Keratinocyte (primary cell): ENCODE results near the gene SPG11.

Experiments
- CTCF ChIP-seq, 3 experiments: IDR thresholded peaks in 1 of 3; conservative IDR thresholded peaks in 1 of 3; optimal IDR thresholded peaks in 1 of 3; 2 replicates in 2 of 3; 3 replicates in 1 of 3; pipeline versions ENCODE3 to v1.5.1; 2011; ENCODE audit warnings: low read length in 3 of 3, mild to moderate bottlenecking in 3 of 3, moderate library complexity in 2 of 3, control low read depth in 1 of 3, inconsistent platforms in 1 of 3; ENCODE audit not compliant: insufficient read depth in 2 of 3; ENCODE audit errors: extremely low read depth in 1 of 3
- EZH2 ChIP-seq: IDR thresholded peaks from one replicate; pipeline ENCODE4 v1.6.1; 2012; ENCODE audit warnings: inconsistent platforms, mild to moderate bottlenecking, low read length, moderate library complexity

GRCh38 chr15:44588541-44588940 is 74.9 kb downstream of the SPG11 start:
- TF ChIP-seq EZH2 (no peak), CTCF (optimal IDR thresholded peaks at IDR 0.05 in 1 of 3, IDR thresholded peaks at IDR 0.05 in 1 of 3, conservative IDR thresholded peaks at IDR 0.05 in 1 of 3; ENCODE audit: extremely low read depth in 1 of 3, insufficient read depth in 2 of 3, low read length in 3 of 3) (no peak)
